Fibroblast of the conjunctiva (primary cell): ENCODE measurements around the gene RAP1GDS1.
"Not testable (repeated sequence)": the region's sequence is repeated elsewhere in the genome, so short reads cannot be mapped to it uniquely, and the experiment has no call there.

ENCODE experiments used
- DNase-seq: peaks from one replicate; pipeline ENCODE4 v3.0.0-alpha.2; 2010; ENCODE audit warnings: low read depth

The RAP1GDS1 gene

GRCh38 chr4:98434816-98435215 is 173.6 kb downstream of the RAP1GDS1 start:
- DNase-seq = no peak

GRCh38 chr4:98444371-98444770 is 183.2 kb downstream of the RAP1GDS1 start:
- no peak for DNase-seq

GRCh38 chr4:98446499-98447375 is 185.6 kb downstream of the RAP1GDS1 start:
- peak; percentile 20 for DNase-seq

- no peak for DNase-seq
Observed at GRCh38 chr4:98447648-98448047, 186.5 kb downstream of the RAP1GDS1 start.

- no peak for DNase-seq
Observed at GRCh38 chr4:98448908-98449307, 187.7 kb downstream of the RAP1GDS1 start.

GRCh38 chr4:98452091-98452490 is 190.9 kb downstream of the RAP1GDS1 start:
- no peak for DNase-seq

GRCh38 chr4:98457422-98457821 is 196.2 kb downstream of the RAP1GDS1 start:
- DNase-seq = not testable (repeated sequence)

- DNase-seq = not testable (repeated sequence)
Observed at GRCh38 chr4:98461121-98461865, 200.1 kb downstream of the RAP1GDS1 start.

- DNase-seq = no peak
Observed at GRCh38 chr4:98462487-98462886, 201.3 kb downstream of the RAP1GDS1 start.

- DNase-seq = no peak
Observed at GRCh38 chr4:98466868-98467599, 205.8 kb downstream of the RAP1GDS1 start.

- peak; percentile 87 for DNase-seq
Observed at GRCh38 chr4:98467627-98468072, 206.5 kb downstream of the RAP1GDS1 start.

- DNase-seq = no peak
Observed at GRCh38 chr4:98468709-98469108, 207.5 kb downstream of the RAP1GDS1 start.

- DNase-seq = no peak
Observed at GRCh38 chr4:98469771-98470170, 208.6 kb downstream of the RAP1GDS1 start.

GRCh38 chr4:98470366-98470765 is 209.2 kb downstream of the RAP1GDS1 start:
- DNase-seq = no peak

- DNase-seq = no peak
Observed at GRCh38 chr4:98470831-98471230, 209.6 kb downstream of the RAP1GDS1 start.

GRCh38 chr4:98473046-98473445 is 211.9 kb downstream of the RAP1GDS1 start:
- no peak for DNase-seq

GRCh38 chr4:98474408-98474844 is 213.2 kb downstream of the RAP1GDS1 start:
- DNase-seq = peak; percentile 32

GRCh38 chr4:98476891-98477290 is 215.7 kb downstream of the RAP1GDS1 start:
- DNase-seq = no peak

GRCh38 chr4:98479590-98479989 is 218.4 kb downstream of the RAP1GDS1 start:
- not testable (repeated sequence) for DNase-seq

- no peak for DNase-seq
Observed at GRCh38 chr4:98480535-98480934, 219.4 kb downstream of the RAP1GDS1 start.

GRCh38 chr4:98481167-98481566 is 220.0 kb downstream of the RAP1GDS1 start:
- no peak for DNase-seq

- no peak for DNase-seq
Observed at GRCh38 chr4:98482503-98482846, 221.3 kb downstream of the RAP1GDS1 start.
